Right cardiac atrium (tissue), 5 donors: ENCODE data around the gene LRMDA. TPM values are rescaled to one million over a fixed set of nuclear protein-coding genes. Genes with fewer than 3 reads are reported as not detected.
A peak's percentile ranks its signal among the peaks of the same experiment; 100 is the strongest.

ENCODE experiments used
- ATAC-seq, 2 donors: fragments of 200-7000 bp; cut with Tn5 transposase; one replicate each; pipeline versions ENCODE4 v1.8.0 to v1.9.1; 2020; ENCODE audit warnings: moderate library complexity in 2 of 2, mild to moderate bottlenecking in 1 of 2
- DNase-seq, 3 donors: peaks; one replicate each; pipeline ENCODE4 v3.0.0-alpha.2; 2020
- H3K27ac ChIP-seq: one replicate; pipeline ENCODE4 v1.5.1; 2013; ENCODE audit warnings: mild to moderate bottlenecking, low read length, control low read depth, moderate library complexity
- H3K27me3 ChIP-seq: one replicate; pipeline ENCODE4 v1.6.1; 2013; ENCODE audit not compliant: control insufficient read depth, insufficient read depth
- H3K4me1 ChIP-seq: one replicate; pipeline ENCODE4 v1.6.1; 2013; ENCODE audit warnings: low read length; ENCODE audit not compliant: control insufficient read depth, insufficient read depth
- H3K4me3 ChIP-seq: one replicate; pipeline ENCODE4 v1.5.1; 2013; ENCODE audit warnings: low read length, control low read depth
- H3K9me3 ChIP-seq: one replicate; pipeline ENCODE4 v1.6.1; 2013; ENCODE audit warnings: low read length; ENCODE audit not compliant: control insufficient read depth
- WGBS: extraction: QIAGEN DNeasy Blood & Tissue Kit; methylation state at CpG from one replicate; pipeline ENCODE4 v1.1.7; 2013; 5-methylcytosine and 5-hydroxymethylcytosine counted together
- intact Hi-C, 4 donors: fragments of 100-400 bp; cut with DNase I; formaldehyde crosslinking; loops; one replicate each; pipeline versions ENCODE4 v1.11.0 to v1.14.0; 2022 to 2023
- polyA plus RNA-seq: library from polyadenylated mRNA; stranded (reverse); fragments of 200-250 nt; gene quantifications from one replicate; pipeline ENCODE4 v1.2.3, GENCODE V29; 2013
- total RNA-seq, 4 donors: library from RNA; stranded (reverse); fragmentation: NEBNext Ultra II Directional; extraction: Animal tissue kit (Norgen Biotek cat#: 25700); gene quantifications; one replicate each; pipeline ENCODE4 v1.2.1, GENCODE V29; 2021
- donor health status: healthy with polysubstance abuse.
- donor health status: DM: no; HTN: yes; CAD: no.
- donor health status: DM: no; HTN: no; CAD: no.
- donor health status: DM: no; HTN: yes; CAD: no; lungs with severe emphysema.
- donor health status: DM: yes; HTN: yes; CAD: no.

LRMDA gene
- total and polyA plus RNA-seq, 5 donors: 42.7 to 97.9 (median 48.8) TPM

DNA sequence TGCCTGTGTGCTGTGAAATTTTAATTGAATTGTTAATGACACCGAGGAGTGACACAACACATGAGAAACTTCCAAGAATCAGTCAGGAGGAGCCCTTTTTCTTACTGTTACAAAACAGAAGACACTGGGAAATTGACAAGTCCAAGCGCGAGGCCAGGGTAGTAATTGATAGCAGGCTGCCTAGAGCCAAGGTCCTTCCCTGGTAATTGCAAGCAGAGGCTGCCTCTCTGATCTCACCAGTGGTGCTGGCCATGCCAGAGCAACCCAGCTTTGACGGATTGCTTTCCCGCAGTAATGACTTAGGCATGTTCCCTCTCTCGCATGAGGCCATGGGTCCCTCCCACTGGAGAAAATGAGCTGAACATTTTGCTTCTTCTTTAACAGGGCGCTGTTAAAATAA, 111.5 kb downstream of the LRMDA start:
- no peaks in the 10 kb centered on the region for H3K4me1 ChIP-seq
- 76% methylated on average over 7 of the region's 7 CpGs for WGBS
- H3K27ac ChIP-seq: no peak overlapping the region
- no peaks in the 10 kb centered on the region for H3K27me3 ChIP-seq
- H3K4me3 ChIP-seq: no peak overlapping the region
- ATAC-seq (peak in 1 of 2 donors; percentile 56), DNase-seq (peak in 1 of 3 donors; percentile 21)
- intact Hi-C loops: no loop called here
- H3K9me3 ChIP-seq: no peaks in the 10 kb centered on the region

GRCh38 chr10:75544386-75544785, 113.0 kb downstream of the LRMDA start:
- Histone ChIP-seq H3K9me3 (no peaks in the 10 kb centered on the region), H3K4me1 (no peaks in the 10 kb centered on the region), H3K4me3 (no peak overlapping the region), H3K27ac (no peak overlapping the region), H3K27me3 (no peaks in the 10 kb centered on the region)
- WGBS: 81% methylated on average over 2 of the region's 2 CpGs
- ATAC-seq (no peak), DNase-seq (no peak)
- intact Hi-C loops: no loop called here

DNA sequence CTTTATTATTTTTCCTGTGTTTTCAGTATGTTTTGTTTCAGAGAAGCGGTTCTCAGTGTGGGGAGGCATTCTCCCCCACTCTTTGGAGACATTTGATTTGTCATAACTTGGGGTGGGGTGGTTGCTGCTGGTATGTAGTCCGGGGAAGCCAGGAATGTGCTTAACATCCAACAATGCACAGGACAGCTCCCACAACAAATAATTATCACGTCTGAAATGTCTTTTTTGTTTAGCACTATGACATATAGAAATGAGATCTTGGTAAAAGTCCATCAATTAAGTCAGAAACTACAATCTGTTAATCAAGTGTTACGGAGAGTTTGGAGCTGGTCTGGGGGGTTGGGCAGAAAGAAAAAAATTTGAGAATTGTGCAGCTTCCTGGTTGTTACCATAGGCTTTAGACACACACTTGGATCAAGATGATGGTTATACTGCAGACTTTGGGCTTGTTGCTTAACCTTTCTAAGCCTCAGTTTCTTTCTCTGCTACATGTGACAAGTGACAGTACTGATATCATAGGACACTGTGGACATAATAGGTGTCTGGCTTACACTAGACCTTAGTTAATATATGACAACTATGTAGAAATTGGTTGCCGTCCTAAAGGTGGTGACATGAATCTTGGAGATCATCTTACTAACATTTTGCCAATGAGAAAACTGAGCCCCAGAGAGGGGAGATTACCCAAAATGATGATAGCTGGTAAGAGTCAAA, 113.7 kb downstream of the LRMDA start:
- Histone ChIP-seq H3K4me3 (no peak overlapping the region), H3K27me3 (no peaks in the 10 kb centered on the region), H3K4me1 (no peaks in the 10 kb centered on the region), H3K27ac (no peak overlapping the region), H3K9me3 (no peaks in the 10 kb centered on the region)
- 68% methylated on average over 5 of the region's 5 CpGs for WGBS
- intact Hi-C loops: no loop called here
- DNase-seq: no peak
- ATAC-seq: no peak

DNA sequence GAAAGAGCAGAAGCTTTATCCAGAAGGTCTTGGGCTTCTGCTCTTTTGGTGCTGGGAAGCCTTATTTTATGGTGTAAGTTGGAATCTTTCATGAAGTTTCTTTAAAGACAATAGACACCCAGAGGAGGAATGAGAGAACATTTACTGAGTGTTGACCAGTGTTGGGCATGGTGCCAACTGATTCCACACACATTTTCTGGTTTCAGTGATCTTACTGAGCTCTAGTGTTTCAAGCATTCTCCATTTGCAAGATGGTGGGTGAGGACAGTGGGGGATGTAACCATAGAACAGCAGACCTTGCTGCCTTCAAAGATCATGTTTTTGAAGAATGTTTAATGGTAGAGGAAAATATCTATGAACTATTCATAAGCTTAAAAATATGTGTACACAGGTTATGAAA, 114.6 kb downstream of the LRMDA start:
- DNase-seq: no peak
- no peak for ATAC-seq
- Histone ChIP-seq H3K27ac (no peak overlapping the region), H3K4me3 (no peak overlapping the region), H3K9me3 (no peaks in the 10 kb centered on the region), H3K27me3 (no peaks in the 10 kb centered on the region), H3K4me1 (no peaks in the 10 kb centered on the region)
- intact Hi-C loops: no loop called here

DNA sequence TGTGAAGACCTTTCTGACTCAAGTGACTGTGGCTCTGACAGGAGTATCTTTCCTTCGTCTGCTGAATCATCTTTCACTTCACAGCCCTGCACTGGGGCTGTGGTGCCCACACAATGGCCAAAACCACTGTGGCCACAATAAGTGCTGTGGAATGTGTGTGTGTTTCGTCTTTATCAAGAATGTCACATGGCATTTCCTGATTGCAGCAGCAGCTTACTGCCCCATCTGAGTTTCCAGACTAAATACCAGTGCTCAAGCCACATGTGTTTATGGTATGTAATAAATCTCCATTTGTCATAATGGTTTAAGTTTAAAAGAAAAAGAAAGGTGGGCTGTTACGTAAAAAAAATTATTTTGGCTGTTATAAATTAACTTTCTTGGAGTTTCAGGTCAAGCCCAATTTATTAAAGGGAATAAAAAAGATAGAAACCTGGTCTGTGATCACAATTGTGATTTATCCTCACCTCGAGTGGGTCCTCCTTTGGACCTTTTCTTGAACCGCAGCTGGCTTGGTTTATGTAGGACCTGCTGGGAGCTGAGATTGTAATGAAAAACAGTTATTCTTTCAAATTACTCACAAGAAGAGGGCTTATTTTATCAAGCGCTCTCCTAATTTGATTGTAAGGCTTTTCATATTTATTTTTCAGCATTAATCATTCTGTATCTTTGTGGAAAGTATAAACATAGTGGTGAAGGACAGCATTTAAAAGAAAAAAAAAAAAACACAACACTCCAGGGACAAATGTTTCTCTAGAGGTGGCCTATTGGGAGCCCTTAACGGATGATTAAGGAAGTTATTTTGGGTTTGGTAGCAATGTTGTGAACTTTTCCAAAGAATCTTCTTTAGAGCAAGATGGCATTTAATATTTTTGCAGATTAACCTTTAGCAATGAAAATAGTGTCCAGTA, 116.2 kb downstream of the LRMDA start:
- Histone ChIP-seq H3K27ac (no peak overlapping the region), H3K4me1 (no peaks in the 10 kb centered on the region), H3K27me3 (no peaks in the 10 kb centered on the region), H3K9me3 (no peaks in the 10 kb centered on the region), H3K4me3 (no peak overlapping the region)
- DNase-seq (no peak), ATAC-seq (no peak)
- intact Hi-C loops: no loop called here
- WGBS: 76% methylated on average over 7 of the region's 7 CpGs

- Histone ChIP-seq H3K4me1 (no peaks in the 10 kb centered on the region), H3K27me3 (no peaks in the 10 kb centered on the region), H3K4me3 (no peak overlapping the region), H3K9me3 (no peaks in the 10 kb centered on the region), H3K27ac (no peak overlapping the region)
- intact Hi-C loops: no loop called here
- 74% methylated on average over 1 of the region's 1 CpG for WGBS
- ATAC-seq (no peak), DNase-seq (no peak)
Observed at GRCh38 chr10:75548356-75548755, 116.9 kb downstream of the LRMDA start.

DNA sequence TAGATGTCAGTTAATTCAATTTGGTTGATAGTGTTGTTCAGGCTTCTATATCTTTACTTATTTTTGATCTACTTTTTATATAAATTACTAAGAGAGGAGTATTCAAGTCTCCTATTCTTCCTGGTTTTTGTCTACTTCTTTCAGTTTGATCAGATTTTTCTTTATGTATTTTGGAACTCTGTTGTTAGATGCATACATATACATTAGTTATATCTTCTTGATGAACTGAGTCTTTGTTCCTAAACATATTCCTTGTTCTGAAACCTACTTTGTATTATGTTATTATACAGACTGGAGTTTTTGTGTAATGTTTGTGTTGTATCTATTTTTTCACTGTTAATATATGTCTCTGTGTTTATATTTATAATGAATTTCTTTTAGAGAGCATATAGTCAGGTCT, 118.8 kb downstream of the LRMDA start:
- intact Hi-C loops: no loop called here
- no peak overlapping the region for H3K27ac ChIP-seq
- H3K4me1 ChIP-seq: no peaks in the 10 kb centered on the region
- DNase-seq (no peak), ATAC-seq (no peak)
- H3K9me3 ChIP-seq: no peaks in the 10 kb centered on the region
- H3K4me3 ChIP-seq: no peak overlapping the region
- no peaks in the 10 kb centered on the region for H3K27me3 ChIP-seq

DNA sequence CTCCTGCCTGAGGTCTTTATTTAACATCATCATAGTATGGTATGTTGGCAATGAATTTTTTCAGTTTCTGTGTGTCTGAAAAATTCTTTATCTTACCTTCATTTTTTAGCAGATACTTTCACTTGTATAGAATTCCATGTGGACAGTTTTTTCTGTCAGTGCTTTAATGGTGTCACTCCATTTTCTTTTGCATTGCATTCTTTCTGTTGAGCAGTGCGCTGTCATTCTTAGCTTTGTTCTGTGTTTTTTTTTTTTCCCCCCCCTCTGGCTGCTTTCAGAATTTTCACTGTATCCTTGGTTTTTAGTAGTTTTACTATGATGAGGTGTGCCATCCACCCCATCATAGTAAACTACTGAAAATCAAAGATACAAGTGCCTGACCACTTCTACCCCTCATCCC, 120.7 kb downstream of the LRMDA start:
- intact Hi-C loops: no loop called here
- DNase-seq (no peak), ATAC-seq (no peak)
- 100% methylated on average over 1 of the region's 1 CpG for WGBS
- H3K9me3 ChIP-seq: no peaks in the 10 kb centered on the region
- no peak overlapping the region for H3K27ac ChIP-seq
- no peaks in the 10 kb centered on the region for H3K4me1 ChIP-seq
- no peak overlapping the region for H3K4me3 ChIP-seq
- H3K27me3 ChIP-seq: no peaks in the 10 kb centered on the region

DNA sequence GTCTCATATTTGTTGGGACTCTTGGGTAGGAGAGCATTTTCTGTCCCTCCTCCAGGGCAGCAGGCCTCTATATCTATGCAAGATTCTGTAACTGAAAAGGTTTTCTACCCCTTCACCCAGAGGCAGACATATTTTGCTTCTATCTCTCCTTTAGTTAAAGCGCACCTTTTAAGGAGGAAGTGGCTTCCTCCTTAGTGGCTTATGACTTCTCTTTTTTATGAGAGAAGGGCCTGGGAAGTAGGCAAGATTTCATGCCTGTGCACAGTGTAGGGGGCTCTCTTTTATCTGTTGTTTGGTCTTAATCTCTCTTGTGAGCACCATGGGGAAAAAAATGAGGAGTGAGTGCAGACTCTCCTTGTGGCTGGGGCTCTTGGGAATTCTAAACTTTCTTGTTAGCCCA, 122.1 kb downstream of the LRMDA start:
- Histone ChIP-seq H3K4me3 (no peak overlapping the region), H3K27me3 (no peaks in the 10 kb centered on the region), H3K9me3 (no peaks in the 10 kb centered on the region), H3K27ac (no peak overlapping the region), H3K4me1 (no peaks in the 10 kb centered on the region)
- intact Hi-C loops: no loop called here
- ATAC-seq (no peak), DNase-seq (no peak)
- 90% methylated on average over 1 of the region's 1 CpG for WGBS

DNA sequence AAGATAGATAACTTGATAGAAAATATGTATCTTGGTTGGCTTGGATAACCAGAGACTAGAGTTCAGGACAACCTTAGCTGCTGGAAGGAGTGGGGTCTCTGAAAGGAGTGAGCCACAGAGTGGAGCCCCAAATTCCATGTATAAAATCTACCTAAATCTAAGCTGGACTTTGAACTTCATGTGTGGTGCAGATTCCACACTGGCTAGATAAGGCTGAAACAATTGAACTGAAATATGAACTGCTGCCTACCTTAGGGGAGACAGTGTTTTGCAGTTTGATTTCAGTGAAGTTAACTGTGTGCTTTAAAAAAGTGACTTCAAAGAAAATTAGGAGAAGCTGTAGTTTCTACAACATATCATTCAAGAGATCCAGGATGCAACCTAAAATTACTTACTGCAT, 123.9 kb downstream of the LRMDA start:
- Histone ChIP-seq H3K4me1 (no peaks in the 10 kb centered on the region), H3K27me3 (no peaks in the 10 kb centered on the region), H3K27ac (no peak overlapping the region), H3K9me3 (no peaks in the 10 kb centered on the region), H3K4me3 (no peak overlapping the region)
- intact Hi-C loops: no loop called here
- ATAC-seq (no peak), DNase-seq (no peak)

GRCh38 chr10:75556320-75556719, 124.9 kb downstream of the LRMDA start:
- DNase-seq: no peak
- no peak overlapping the region for H3K27ac ChIP-seq
- H3K4me3 ChIP-seq: no peak overlapping the region
- 75% methylated on average over 2 of the region's 2 CpGs for WGBS
- no peaks in the 10 kb centered on the region for H3K9me3 ChIP-seq
- H3K4me1 ChIP-seq: no peaks in the 10 kb centered on the region
- no peaks in the 10 kb centered on the region for H3K27me3 ChIP-seq
- intact Hi-C loops: no loop called here
- ATAC-seq: no peak
